ENCODE measurements around the gene PRKACB.

GRCh38 chr1:84170171-84170570, 26.1 kb downstream of the PRKACB start:
- TF ChIP-seq POLR2A (IDR thresholded peaks at IDR 0.05; ENCODE audit: low read length) = no peak
- no peak for TF ChIP-seq CTCF (IDR thresholded peaks at IDR 0.05)
- no peak for TF ChIP-seq HOXA7 (CRISPR knock-in tag; IDR thresholded peaks at IDR 0.05)
- TF ChIP-seq BCL3 (IDR thresholded peaks at IDR 0.05) = no peak
- TF ChIP-seq MYC (IDR thresholded peaks at IDR 0.05; ENCODE audit: borderline replicate concordance, low read length) = no peak
- TF ChIP-seq REST (IDR thresholded peaks at IDR 0.05) = no peak
- TF ChIP-seq JUN (IDR thresholded peaks at IDR 0.05) = no peak
- TF ChIP-seq ELK1 (IDR thresholded peaks at IDR 0.05; ENCODE audit: low read depth, low read length) = no peak
- TF ChIP-seq MAZ (IDR thresholded peaks at IDR 0.05; ENCODE audit: borderline replicate concordance, low read depth, low read length) = no peak
- TF ChIP-seq EP300 (IDR thresholded peaks at IDR 0.05) = no peak

Measured in A549 (cell line).